NT2/D1 (cell line): Measurements from ENCODE around the gene APBA1.

ENCODE experiments used
- DNase-seq: peaks from one replicate; pipeline ENCODE4 v3.0.0-alpha.2; 2011; ENCODE audit warnings: low read depth, low spot score
- H3K27me3 ChIP-seq: 2 replicates; pipeline ENCODE4 v1.6.0; 2011; ENCODE audit warnings: mild to moderate bottlenecking; ENCODE audit not compliant: insufficient read length, insufficient read depth
- H3K36me3 ChIP-seq: 2 replicates; pipeline ENCODE4 v1.6.1; 2011; ENCODE audit warnings: mild to moderate bottlenecking, low read length, mixed read lengths; ENCODE audit not compliant: insufficient read depth, insufficient read length
- H3K4me1 ChIP-seq: 2 replicates; pipeline ENCODE4 v1.5.1; 2011; ENCODE audit not compliant: insufficient read depth, insufficient read length
- H3K4me3 ChIP-seq: 2 replicates; pipeline ENCODE4 v1.5.1; 2011; ENCODE audit warnings: low read depth; ENCODE audit not compliant: insufficient read length
- H3K9ac ChIP-seq: 2 replicates; pipeline ENCODE4 v1.6.0; 2011; ENCODE audit warnings: low read depth; ENCODE audit not compliant: insufficient read length
- H3K9me3 ChIP-seq: 2 replicates; pipeline ENCODE4 v1.5.1; 2011; ENCODE audit warnings: mild to moderate bottlenecking, low read length; ENCODE audit not compliant: insufficient read depth
- SUZ12 ChIP-seq: IDR thresholded peaks from 2 replicates; pipeline ENCODE4 v1.6.1; 2011; ENCODE audit not compliant: insufficient read length, insufficient read depth; ENCODE audit errors: extremely low read depth
- YY1 ChIP-seq: IDR thresholded peaks from 2 replicates; pipeline ENCODE4 v1.6.1; 2011; ENCODE audit not compliant: insufficient read length, insufficient read depth
- ZNF274 ChIP-seq: IDR thresholded peaks from 2 replicates; pipeline ENCODE4 v1.6.1; 2011; ENCODE audit warnings: mild to moderate bottlenecking, low read depth, low read length

The APBA1 gene

DNA sequence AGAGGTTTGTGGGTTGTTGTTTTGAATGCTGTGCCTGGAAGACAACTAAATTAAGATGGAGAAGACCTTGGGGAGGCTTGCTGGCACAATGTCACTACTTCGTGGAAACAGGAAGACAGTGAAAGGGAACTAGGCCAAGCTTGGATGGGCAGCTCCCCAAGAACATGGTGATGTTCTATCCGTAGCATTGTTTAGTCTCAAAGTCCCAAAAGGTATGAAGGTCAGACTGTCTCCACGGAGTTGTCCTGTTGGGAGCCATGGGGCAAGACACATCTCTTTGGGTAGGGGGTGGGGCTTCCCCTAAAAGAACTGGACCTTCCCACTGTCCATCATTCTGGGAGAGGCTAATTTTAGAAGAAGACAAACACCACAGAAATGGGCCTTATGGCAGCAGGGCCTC, 206.7 kb downstream of the APBA1 start:
- Histone ChIP-seq H3K9me3 (no peaks in the 10 kb centered on the region), H3K9ac (no peak overlapping the region), H3K4me1 (no peaks in the 10 kb centered on the region), H3K36me3 (no peaks in the 10 kb centered on the region), H3K4me3 (no peak overlapping the region), H3K27me3 (no peaks in the 10 kb centered on the region)
- TF ChIP-seq SUZ12 (no peak), ZNF274 (no peak), YY1 (no peak)
- no peak for DNase-seq

DNA sequence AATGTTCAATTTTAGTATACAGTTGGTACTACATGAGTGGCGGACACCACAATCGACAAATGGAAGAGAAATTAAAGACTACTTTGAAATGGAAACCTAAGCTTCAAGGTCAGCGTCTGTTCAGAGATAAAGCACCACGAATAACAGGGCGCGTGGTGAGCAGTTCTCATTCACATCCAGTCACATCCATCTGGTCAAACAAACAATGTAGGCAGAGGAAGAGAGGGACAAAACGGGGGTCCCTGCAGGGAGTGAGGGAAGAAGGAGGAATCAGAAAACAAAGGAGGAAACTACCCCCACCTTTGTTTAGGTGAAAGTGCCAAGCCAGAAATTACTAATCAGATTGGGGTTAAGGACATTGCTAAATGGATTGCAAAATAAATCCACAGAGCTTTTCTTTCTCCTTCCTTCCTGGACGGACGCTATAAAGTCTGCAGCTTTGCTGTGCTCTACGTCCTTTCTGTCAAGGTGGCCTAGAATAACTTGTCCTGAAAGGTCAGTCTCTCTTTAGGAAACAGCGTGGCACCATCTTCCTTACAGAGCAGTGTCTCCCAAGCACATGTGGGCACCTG, 208.6 kb downstream of the APBA1 start:
- Histone ChIP-seq H3K9me3 (no peaks in the 10 kb centered on the region), H3K4me1 (no peaks in the 10 kb centered on the region), H3K27me3 (no peaks in the 10 kb centered on the region), H3K9ac (no peak overlapping the region), H3K4me3 (no peak overlapping the region), H3K36me3 (no peaks in the 10 kb centered on the region)
- no peak for DNase-seq
- TF ChIP-seq ZNF274 (no peak), YY1 (no peak), SUZ12 (no peak)

- H3K9me3 ChIP-seq: no peaks in the 10 kb centered on the region
- DNase-seq: no peak
- no peaks in the 10 kb centered on the region for H3K36me3 ChIP-seq
- TF ChIP-seq ZNF274 (no peak), YY1 (no peak), SUZ12 (no peak)
- no peaks in the 10 kb centered on the region for H3K27me3 ChIP-seq
- H3K4me1 ChIP-seq: no peaks in the 10 kb centered on the region
- H3K4me3 ChIP-seq: no peak overlapping the region
- no peak overlapping the region for H3K9ac ChIP-seq
Observed at GRCh38 chr9:69462394-69462793, 209.8 kb downstream of the APBA1 start.

DNA sequence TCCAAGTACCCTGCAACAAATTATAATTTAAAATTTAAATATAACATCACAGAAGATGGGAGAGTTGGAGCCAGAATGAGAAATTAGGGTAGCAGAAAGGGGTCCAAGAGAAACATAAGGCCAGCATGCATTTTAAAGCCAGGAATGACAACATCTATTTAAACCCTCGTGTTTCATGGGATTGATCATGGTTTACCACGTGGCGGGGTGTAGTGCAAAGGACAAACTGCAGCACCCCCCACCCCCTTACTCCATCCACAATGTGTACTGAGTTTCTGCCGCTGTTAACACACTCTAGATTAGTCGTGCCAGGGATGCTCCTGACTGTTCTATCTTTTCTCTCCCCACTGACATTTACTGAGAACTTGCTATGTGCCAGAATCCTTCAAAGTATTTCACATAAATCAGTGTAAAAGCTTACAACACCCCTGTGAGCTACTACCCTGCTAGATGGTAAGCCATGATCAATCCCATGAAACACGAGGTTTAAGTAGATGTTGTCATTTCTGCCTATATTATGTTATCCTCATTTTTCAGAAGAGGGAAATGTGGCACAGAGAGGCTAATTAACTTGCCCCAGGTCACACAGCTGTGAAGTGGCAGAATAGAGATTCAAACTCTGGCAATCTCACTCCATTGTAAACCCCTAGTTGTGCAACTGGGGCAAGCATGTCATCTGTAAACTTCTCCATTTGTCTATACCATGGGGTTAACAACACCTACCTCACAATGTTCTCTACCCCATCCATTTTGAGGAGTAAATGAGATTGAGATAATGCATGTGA, 210.9 kb downstream of the APBA1 start:
- H3K9ac ChIP-seq: no peak overlapping the region
- no peaks in the 10 kb centered on the region for H3K36me3 ChIP-seq
- no peaks in the 10 kb centered on the region for H3K9me3 ChIP-seq
- TF ChIP-seq YY1: no peak
- TF ChIP-seq SUZ12: no peak
- TF ChIP-seq ZNF274: no peak
- DNase-seq: no peak
- no peak overlapping the region for H3K4me3 ChIP-seq
- H3K27me3 ChIP-seq: no peaks in the 10 kb centered on the region
- H3K4me1 ChIP-seq: no peaks in the 10 kb centered on the region

- DNase-seq: no peak
- TF ChIP-seq ZNF274: no peak
- no peak for TF ChIP-seq YY1
- TF ChIP-seq SUZ12: no peak
- no peak overlapping the region for H3K9ac ChIP-seq
- H3K36me3 ChIP-seq: no peaks in the 10 kb centered on the region
- no peaks in the 10 kb centered on the region for H3K27me3 ChIP-seq
- H3K9me3 ChIP-seq: no peaks in the 10 kb centered on the region
- H3K4me1 ChIP-seq: no peaks in the 10 kb centered on the region
- no peak overlapping the region for H3K4me3 ChIP-seq
Observed at GRCh38 chr9:69460012-69460411, 212.2 kb downstream of the APBA1 start.

DNA sequence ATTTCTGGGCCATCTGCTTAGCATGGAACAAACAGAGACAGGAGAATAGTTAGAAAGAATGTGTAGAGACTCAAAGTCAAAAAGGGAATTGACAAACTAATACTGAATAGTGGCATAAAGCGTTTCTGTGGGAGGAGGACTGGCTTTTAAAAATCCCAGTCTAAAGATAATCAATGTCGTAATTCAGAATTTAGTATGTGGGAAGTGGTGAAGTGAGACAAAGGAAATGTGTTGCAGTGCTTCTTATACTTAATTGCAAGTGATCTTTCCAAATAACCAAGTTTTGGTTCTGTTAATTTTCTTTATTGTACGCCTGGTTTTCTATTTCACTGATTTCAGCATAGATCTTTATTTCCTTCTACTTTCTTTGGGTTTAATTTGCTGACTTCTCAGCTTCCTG, 214.0 kb downstream of the APBA1 start:
- Histone ChIP-seq H3K27me3 (no peaks in the 10 kb centered on the region), H3K36me3 (no peaks in the 10 kb centered on the region), H3K4me3 (no peak overlapping the region), H3K4me1 (no peaks in the 10 kb centered on the region), H3K9ac (no peak overlapping the region), H3K9me3 (no peaks in the 10 kb centered on the region)
- no peak for TF ChIP-seq SUZ12
- no peak for TF ChIP-seq YY1
- no peak for TF ChIP-seq ZNF274
- no peak for DNase-seq

- H3K9ac ChIP-seq: no peak overlapping the region
- H3K36me3 ChIP-seq: no peaks in the 10 kb centered on the region
- TF ChIP-seq SUZ12: no peak
- no peak for TF ChIP-seq YY1
- no peak for TF ChIP-seq ZNF274
- H3K4me3 ChIP-seq: no peak overlapping the region
- H3K4me1 ChIP-seq: no peaks in the 10 kb centered on the region
- no peak for DNase-seq
- H3K27me3 ChIP-seq: no peaks in the 10 kb centered on the region
- H3K9me3 ChIP-seq: 0 out of 2 replicates have a peak, but pooled peaks cover 1% of the 10 kb centered on the region
Observed at GRCh38 chr9:69456201-69456600, 216.0 kb downstream of the APBA1 start.
